Measurements from ENCODE around the gene SPN.
A peak's percentile ranks its signal among the peaks of the same experiment; 100 is the strongest.
"Not testable (repeated sequence)": the region's sequence is repeated elsewhere in the genome, so short reads cannot be mapped to it uniquely, and the experiment has no call there.

Gene SPN

GRCh38 chr16:29678691-29679267 is 15.7 kb downstream of the SPN start, which contains the start of gene QPRT:
Gene QPRT, plus strand, starts transcription at chr16:29679180. Its CDS starts 18 bp downstream, at chr16:29679198.
- peak; percentile 84 for DNase-seq

GRCh38 chr16:29680180-29680598 is 17.1 kb downstream of the SPN start:
- DNase-seq = peak; percentile 42

- DNase-seq = no peak
Measured at GRCh38 chr16:29683543-29684090, 20.6 kb downstream of the SPN start.

GRCh38 chr16:29684679-29685078 is 21.6 kb downstream of the SPN start:
- DNase-seq = no peak

- DNase-seq = no peak
Measured at GRCh38 chr16:29686740-29687332, 23.8 kb downstream of the SPN start.

GRCh38 chr16:29687755-29688154 is 24.7 kb downstream of the SPN start:
- DNase-seq = no peak

GRCh38 chr16:29688172-29688571 is 25.1 kb downstream of the SPN start:
- no peak for DNase-seq

- DNase-seq = not testable (repeated sequence)
Measured at GRCh38 chr16:29689490-29690351, 26.7 kb downstream of the SPN start.

- DNase-seq = not testable (repeated sequence)
Measured at GRCh38 chr16:29692606-29693005, 29.6 kb downstream of the SPN start.

GRCh38 chr16:29694384-29695195 is 31.5 kb downstream of the SPN start:
- no peak for DNase-seq

- not testable (repeated sequence) for DNase-seq
Measured at GRCh38 chr16:29695675-29696074, 32.6 kb downstream of the SPN start.

- DNase-seq = no peak
Measured at GRCh38 chr16:29696881-29697331, 33.9 kb downstream of the SPN start.

- DNase-seq = no peak
Measured at GRCh38 chr16:29697391-29697790, 34.3 kb downstream of the SPN start.

GRCh38 chr16:29698042-29698441 is 35.0 kb downstream of the SPN start:
- no peak for DNase-seq

- no peak for DNase-seq
Measured at GRCh38 chr16:29698484-29699323, 35.7 kb downstream of the SPN start.

GRCh38 chr16:29699324-29700219 is 36.5 kb downstream of the SPN start:
- DNase-seq = peak; percentile 16

GRCh38 chr16:29700253-29700987 is 37.4 kb downstream of the SPN start:
- peak; percentile 83 for DNase-seq

- no peak for DNase-seq
Measured at GRCh38 chr16:29701214-29701555, 38.1 kb downstream of the SPN start.

- DNase-seq = no peak
Measured at GRCh38 chr16:29702269-29702668, 39.2 kb downstream of the SPN start.

GRCh38 chr16:29705030-29705429 is 42.0 kb downstream of the SPN start:
- no peak for DNase-seq

Measured in DMS53 (cell line).